GM12865 (cell line): ENCODE results near the gene NT5C3A.
"Not testable (repeated sequence)": the region's sequence is repeated elsewhere in the genome, so short reads cannot be mapped to it uniquely, and the experiment has no call there.

Source experiments
- DNase-seq: peaks from one replicate; pipeline ENCODE4 v3.0.0; 2010; ENCODE audit warnings: low read depth
- H3K4me3 ChIP-seq: 2 replicates; pipeline ENCODE4 v1.5.1; 2011; ENCODE audit warnings: mild to moderate bottlenecking, low read depth, low read length, control low read depth
- TF ChIP-seq, protein P1 (sequence below): IDR thresholded peaks from 2 replicates; pipeline ENCODE4 v1.5.1; 2011; ENCODE audit warnings: low read length, control low read depth, low read depth, inconsistent platforms; ENCODE audit not compliant: insufficient read depth; ENCODE audit errors: missing control alignments

NT5C3A gene

DNA sequence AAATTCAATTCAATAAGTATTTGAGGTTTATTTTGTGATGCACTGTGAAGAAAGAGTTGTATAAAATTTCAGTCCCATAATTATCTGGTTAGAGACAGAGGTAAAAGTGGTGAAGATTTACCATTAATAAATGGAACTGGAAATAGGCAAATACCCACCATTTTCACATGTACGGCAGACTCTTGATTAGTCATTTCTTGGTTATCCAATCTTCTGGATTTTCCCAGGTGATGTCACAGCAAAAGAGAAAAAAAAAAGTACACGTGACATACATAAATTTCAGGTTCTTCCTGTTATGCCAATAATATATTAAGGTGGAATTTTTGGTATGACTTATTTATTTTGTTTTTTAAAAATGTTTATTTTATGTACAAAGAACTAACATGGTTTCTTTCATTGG lies 26.8 kb downstream of the NT5C3A start:
- TF ChIP-seq, protein P1, sequence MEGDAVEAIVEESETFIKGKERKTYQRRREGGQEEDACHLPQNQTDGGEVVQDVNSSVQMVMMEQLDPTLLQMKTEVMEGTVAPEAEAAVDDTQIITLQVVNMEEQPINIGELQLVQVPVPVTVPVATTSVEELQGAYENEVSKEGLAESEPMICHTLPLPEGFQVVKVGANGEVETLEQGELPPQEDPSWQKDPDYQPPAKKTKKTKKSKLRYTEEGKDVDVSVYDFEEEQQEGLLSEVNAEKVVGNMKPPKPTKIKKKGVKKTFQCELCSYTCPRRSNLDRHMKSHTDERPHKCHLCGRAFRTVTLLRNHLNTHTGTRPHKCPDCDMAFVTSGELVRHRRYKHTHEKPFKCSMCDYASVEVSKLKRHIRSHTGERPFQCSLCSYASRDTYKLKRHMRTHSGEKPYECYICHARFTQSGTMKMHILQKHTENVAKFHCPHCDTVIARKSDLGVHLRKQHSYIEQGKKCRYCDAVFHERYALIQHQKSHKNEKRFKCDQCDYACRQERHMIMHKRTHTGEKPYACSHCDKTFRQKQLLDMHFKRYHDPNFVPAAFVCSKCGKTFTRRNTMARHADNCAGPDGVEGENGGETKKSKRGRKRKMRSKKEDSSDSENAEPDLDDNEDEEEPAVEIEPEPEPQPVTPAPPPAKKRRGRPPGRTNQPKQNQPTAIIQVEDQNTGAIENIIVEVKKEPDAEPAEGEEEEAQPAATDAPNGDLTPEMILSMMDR, result no peak

DNA sequence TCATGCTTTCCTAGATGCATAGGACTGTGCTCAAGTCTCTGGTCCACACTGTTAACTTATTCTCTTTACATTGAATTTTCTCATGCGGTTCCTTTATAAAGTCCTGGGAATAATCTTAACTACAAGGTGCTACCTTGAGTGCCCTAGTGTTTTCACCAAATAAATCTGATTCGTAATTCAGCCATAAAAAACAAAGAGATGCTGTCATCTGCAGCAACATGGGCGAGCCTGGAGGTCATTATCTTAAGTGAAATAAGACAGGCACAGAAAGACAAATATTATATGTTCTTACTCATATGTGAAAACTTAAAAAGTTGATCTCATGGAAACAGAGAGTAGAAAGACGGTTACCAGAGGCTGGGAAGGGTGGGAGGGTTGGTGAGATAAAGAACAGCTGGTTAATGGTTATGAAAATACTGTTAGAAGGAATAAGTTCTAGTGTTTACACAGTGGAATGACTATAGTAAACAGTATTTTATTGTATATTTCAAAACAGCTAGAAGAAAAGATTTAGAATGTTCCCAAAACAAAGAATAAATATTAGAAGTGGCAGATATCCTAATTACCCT lies 38.3 kb downstream of the NT5C3A start:
- DNase-seq, result no peak
- no peak overlapping the region for H3K4me3 ChIP-seq
- TF ChIP-seq, protein P1, result no peak

More for the DNA sequence above, 26.8 kb downstream of the NT5C3A start:
- DNase-seq, result no peak
- H3K4me3 ChIP-seq, result no peak overlapping the region

GRCh38 chr7:33012364-33012763 lies 50.2 kb downstream of the NT5C3A start:
- TF ChIP-seq, protein P1, result no peak
- DNase-seq, result no peak
- no peak overlapping the region for H3K4me3 ChIP-seq

DNA sequence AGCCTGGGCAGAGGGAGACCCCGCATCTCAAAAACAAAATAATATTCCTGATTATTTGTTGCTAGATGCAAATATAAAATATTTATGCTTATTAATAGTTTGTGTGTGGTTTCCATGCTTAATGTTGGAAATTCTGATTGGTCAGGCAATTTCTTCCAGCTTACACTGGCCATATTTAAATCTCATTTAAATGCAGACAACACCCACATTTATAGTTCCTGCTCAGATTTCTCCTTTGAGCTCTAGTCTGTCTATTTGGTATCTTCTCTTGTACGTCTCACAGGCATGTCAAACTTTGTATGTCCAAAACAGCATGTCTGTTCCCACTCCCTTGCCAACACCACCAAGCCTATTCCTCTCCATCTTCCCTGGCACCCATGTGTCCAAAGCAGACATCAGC lies 52.8 kb downstream of the NT5C3A start:
- TF ChIP-seq, protein P1, result no peak
- no peak for DNase-seq
- H3K4me3 ChIP-seq, result no peak overlapping the region

- not testable (repeated sequence) for H3K4me3 ChIP-seq, DNase-seq
These were observed 56.9 kb downstream of the NT5C3A start for GRCh38 chr7:33005690-33006089.

- H3K4me3 ChIP-seq, DNase-seq: not testable (repeated sequence)
These were observed 57.4 kb downstream of the NT5C3A start for GRCh38 chr7:33005193-33005592.

DNA sequence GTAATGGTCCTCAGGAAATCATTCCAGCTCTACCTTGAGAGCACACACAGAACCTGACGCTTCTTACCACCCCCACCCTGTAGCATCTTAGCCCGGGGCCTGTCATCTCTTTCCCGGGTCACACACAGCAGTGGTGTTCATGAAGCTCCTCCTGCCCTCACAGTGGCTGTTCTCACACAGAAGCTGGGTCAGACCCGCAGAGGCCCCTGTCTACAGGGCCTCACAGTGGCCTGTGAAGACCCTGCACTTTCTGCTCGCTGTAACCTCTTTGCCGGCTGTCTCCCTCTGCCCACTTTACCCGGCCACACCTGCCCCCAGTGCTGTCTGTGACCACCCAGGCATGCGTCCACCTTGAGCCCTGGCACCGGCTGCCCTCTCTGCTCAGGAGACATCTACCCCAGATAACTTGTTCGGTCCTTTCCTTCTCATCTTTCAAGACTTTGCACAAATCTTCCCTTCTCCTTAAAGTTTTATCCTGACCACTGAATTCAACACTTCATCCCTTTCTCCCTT lies 58.4 kb downstream of the NT5C3A start:
- H3K4me3 ChIP-seq, DNase-seq: not testable (repeated sequence)

DNA sequence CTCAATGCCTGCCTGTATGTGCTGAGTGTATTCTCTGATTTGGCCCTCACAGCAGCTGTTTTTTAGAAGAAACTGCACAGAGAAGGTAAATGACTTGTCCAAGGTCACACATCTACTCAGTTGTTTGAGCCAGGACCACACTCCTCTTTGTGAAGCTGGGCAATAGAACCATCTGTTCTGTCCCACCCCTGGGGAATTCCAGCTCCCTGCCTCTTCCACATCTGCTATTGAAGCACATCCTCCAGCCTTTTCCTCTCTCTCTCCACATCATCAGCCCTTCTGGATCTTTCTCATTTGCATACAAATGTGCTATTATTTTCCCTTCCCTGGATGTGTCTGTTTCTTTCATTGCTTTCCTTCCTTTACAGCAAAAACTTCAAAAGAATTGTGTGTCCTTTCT lies 59.5 kb downstream of the NT5C3A start:
- not testable (repeated sequence) for H3K4me3 ChIP-seq, DNase-seq

DNA sequence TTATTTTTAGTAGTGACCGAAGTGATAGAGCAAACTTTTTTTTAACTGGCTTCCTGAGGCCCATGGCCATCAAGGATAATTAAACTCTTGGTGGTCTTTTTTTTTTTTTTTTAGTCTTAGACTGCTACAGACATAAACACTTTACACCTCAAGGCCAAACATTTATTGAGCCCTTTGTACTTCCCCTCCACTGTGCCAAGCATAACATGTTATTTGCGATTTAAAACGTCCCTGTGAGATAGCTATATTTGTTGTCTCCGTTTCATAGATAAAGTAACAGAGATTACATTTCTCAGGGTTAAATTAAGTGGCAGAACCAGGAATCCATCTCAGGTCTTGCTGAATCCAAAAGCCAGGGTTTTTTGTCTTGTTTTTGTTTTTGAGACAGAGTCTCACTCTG lies 63.2 kb downstream of the NT5C3A start:
- not testable (repeated sequence) for DNase-seq, H3K4me3 ChIP-seq

GRCh38 chr7:32998361-32999171 lies 64.0 kb downstream of the NT5C3A start:
- H3K4me3 ChIP-seq, result peak overlapping the region; percentile 8; the same call in 1 of the 2 replicates
- peak; percentile 9 for DNase-seq

- not testable (repeated sequence) for H3K4me3 ChIP-seq, DNase-seq
These were observed 64.6 kb downstream of the NT5C3A start for GRCh38 chr7:32997956-32998355.

- H3K4me3 ChIP-seq, DNase-seq: not testable (repeated sequence)
These were observed 69.8 kb downstream of the NT5C3A start for GRCh38 chr7:32992750-32993149.

DNA sequence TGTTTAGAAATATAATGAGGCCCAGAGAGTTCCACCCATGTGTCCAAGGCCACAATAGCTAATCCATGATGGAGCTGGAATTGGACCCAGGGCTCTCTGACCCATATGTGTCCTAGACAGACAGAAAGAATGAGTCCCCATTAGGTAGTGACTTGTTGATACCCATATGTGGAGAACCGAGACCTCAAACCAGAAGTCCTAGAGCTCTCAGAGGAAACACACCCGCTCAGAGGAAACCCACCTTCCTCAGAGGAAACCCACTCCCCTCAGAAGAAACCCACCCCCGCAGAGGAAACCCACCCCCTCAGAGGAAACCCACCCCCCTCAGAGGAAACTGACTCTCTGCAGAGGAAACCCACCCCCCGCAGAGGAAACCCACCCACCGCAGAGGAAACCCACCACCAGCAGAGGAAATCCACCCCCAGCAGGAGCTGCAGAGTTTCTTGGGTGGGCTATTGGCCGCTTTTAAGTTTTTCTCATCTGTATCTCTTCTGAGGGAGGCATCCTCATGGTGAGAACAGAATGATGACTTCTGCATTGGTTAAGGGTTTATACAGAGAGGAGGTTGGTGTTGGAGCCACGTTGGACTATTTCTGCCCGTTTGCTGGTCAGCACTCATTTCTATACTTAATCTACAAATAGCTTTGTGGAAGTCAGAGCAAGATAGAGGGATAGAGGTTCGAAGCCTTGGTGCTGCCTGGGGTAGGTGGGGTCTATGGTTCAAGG lies 70.4 kb downstream of the NT5C3A start:
- not testable (repeated sequence) for DNase-seq, H3K4me3 ChIP-seq
